Suppressor macrophage (primary cell): ENCODE data around the gene INPP4A.
A peak's percentile ranks its signal among the peaks of the same experiment; 100 is the strongest.

Source experiments
- DNase-seq, 4 experiments: peaks; one replicate each; pipeline ENCODE4 v3.0.0-alpha.2; 2020 to 2022

INPP4A gene

DNA sequence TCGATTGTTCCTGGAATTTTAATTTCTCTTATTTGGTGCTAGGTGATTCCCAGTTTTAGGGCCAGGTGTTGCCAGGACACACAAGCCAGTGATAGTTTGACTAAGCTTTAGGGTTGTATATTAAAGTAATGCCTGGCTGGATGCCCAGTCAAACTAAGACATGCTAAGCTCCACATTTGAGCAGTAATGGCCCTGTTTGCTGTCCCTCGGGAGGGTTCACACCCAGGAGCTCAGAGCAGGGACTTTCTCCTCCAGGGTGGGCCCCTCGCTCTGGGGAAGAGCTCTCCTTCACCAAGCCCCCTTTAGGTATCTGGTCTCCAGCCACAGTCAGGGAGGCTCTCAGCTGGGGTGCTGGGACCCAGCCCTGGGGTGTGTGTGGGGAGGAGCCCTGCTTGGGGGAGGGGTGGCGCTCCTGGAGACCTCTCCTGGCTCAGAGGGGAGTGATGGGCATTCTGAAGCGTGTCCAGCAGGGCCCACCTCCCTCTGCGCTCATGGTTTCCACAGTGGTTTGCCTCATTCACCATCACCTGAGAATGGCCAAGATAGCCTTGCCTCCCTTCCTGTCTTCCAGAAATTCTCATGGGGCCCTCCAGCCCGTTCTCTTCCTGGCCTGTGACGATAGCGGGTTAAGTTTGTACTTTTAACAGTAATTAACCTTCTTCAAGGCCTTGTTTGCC, 31.7 kb downstream of the INPP4A start:
- no peak for DNase-seq

DNA sequence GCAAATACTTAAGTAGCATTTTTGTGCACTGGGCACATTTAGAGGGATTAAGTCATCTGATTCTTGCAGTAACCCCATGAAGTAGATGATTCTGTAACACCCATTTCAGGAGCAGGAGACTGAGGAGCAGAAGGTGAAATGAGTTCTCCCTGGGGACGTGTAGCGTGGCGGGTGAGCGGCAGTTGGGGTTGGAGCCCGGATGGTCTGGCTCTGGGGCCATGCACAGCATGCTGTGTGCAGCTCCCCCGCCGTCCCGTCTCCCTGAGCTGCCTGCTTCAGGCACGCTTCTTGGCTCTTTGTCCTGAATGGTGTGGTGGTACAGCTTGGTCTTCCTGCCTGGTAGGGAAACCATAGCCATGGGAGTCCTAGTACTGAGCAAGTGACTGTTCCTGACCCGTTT, 32.4 kb downstream of the INPP4A start:
- DNase-seq, result no peak

DNA sequence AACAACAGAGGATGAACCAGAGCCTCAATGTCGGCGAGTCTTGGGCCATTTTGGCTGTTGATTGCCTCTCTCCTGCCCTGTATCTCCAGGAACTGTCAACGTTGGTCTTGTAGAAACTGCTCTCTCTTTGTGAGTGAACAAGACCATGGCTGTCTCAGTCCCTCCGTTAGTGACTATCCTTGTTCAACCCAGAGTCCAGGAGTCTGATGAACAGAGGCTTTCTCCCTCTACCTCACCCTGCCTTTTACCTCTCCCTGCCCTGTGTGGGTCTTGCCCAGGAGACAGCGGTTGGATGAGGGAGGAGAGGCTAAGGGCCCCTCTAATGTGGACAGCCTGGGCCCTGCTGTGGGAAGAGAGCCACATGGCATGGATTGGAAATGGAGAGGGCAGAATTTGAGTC, 32.8 kb downstream of the INPP4A start:
- no peak for DNase-seq

DNA sequence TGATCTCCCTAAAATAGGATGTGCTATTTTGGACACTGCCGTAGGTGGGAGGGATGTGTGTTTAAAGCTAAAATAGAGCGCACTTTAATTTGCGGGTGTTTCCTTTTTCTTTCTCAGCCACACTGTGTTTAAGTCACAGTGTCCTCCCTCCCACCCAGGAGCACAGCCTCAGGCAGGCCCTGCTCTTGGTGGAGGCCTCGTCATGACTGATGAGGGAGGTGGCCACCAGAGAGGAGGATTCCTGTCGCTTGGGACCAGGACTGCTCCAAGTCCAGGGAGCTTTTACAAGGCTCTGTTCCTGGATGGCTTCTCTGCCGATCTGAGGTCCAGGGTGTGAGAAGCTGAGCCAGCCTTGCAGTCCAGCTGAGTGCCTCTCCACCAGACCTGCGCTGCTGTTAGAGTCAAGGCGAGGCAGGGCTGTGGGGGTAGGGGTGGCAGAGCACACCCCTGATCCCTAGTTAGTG, 33.5 kb downstream of the INPP4A start:
- DNase-seq, result peak; percentile 38 to 70 (median 64)

DNA sequence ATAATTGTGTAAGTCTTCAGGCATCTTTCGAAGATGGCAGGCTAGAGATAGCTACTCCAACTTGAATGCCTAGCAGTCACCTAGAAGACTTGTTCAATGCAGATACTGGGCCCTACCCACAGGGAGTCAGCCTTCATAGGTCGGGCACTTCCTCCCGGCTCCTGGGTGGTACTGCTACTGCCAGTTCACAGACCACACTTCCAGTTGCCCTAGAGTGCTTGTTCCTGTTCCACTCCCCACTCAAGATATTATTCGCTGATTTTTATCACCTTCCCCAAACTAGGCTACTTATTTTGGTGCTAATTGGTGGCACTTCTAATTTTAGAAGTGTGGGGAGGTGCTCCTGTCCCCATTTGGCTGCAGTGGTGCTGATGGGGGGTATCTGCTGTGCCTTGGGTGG, 34.2 kb downstream of the INPP4A start:
- DNase-seq, result peak; percentile 35 to 61 (median 58)

DNA sequence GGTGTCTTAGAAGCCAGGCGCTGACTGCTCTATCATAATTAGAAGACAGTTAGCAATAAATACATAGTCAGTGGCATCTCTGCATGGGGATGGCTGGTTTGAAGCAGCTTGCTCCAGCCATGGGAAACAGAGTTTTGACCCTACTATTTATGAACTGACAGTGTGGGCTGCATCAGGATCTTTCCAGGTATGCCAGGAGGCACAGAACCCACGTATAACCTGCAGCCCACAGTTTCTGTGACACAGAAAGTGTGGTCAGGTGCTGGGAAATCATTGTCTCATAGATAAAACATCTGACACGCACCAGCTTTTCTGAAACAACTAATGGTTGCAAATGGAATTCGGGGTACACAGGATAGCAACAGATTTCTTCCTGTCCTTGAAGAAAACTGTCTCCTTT, 34.7 kb downstream of the INPP4A start:
- no peak for DNase-seq

DNA sequence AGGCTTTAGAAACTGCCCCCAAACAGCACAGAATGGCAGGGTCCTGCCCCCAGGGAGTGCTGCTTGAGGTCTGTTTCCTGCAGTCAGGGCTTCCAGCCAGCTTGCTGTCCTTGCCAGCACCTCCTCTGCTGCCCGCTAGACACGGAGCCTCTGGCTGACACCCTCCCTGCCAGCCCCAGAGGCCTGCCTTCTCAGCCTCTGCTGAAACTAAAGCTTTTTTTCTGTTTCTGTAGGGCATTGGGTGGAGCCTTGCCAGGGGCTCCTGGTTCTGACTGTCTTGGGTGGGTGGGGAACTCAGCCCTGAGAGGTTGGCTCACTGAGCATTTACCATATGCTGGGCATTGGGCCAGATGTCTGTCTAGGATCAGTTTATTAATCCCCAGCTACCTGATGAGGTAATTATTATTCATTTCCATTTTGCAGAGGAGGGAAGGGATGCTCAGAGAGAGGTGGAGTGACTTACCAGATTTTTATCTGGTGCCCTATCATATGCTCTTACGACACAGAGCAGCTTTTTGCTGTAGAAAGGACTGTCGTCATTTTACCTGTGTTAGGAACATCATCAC, 35.4 kb downstream of the INPP4A start:
- DNase-seq, result peak in 2 of 4 experiments; percentile 31 to 37

DNA sequence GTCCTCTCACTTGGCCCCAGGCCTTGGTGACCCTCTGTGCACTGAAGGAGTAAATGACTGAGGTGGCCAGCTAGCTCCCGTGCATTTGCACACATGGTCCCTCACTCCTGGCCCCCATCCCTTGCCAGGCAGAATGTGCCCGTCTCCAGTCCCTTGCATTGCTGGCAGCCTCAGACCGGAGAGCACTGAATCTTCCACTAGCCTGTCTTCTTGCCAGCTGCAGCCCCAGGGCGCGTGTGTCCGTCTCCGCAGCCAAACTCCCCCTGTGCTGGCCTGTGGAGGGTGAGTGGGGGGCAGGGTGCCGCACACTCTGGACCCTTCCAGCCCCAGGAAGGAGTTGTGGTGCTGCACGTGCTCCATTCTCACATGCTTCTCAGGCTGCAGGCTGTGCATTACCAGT, 35.9 kb downstream of the INPP4A start:
- no peak for DNase-seq

DNA sequence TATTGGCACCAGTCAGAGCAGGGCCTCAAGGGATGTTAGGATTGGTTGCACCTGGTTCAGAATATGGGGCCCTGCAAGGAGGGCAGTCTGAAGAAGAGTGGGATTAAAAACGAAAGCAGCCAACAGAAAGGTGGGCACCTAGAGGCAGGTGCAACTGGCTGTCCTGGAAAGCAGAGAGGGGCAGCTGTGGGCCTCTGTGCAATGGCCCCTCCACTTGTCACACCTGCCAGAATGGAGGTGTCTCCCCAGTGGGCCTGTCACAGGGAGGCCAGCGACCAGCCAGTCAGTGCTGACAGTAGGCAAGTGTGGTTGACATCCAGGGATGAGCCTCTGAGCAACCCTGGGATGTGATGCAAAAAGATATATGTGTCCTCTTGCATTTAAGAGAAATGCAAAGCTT, 37.7 kb downstream of the INPP4A start:
- DNase-seq, result no peak

DNA sequence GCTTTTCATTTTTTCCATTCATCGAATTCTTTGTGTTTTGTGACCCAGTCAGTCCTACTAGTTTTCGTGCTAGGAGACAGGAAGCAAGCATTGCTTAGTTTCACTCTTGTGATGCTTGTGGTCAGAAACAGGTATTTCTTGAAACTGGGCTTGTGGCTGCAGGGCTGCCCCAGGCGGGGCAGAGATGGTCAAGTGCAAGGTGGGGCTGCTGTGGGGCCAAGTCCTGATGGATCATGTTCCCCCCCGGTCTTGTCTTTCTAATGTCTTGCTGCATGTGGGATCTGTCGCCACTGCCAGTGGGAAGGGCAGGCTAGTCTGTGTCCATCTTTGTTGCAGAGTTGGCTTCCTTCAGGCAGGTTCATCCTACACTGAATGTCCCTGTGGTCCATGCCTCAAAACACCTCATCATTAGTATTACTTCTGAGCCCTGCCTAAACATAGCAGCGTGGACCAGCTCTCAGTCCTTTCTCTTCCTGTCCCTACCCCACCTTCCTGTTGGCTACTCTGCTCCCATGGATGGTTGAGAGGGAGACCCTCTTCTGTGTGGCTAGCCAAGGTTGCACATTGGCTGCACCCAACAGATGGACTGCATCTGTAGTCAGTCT, 38.7 kb downstream of the INPP4A start:
- no peak for DNase-seq

DNA sequence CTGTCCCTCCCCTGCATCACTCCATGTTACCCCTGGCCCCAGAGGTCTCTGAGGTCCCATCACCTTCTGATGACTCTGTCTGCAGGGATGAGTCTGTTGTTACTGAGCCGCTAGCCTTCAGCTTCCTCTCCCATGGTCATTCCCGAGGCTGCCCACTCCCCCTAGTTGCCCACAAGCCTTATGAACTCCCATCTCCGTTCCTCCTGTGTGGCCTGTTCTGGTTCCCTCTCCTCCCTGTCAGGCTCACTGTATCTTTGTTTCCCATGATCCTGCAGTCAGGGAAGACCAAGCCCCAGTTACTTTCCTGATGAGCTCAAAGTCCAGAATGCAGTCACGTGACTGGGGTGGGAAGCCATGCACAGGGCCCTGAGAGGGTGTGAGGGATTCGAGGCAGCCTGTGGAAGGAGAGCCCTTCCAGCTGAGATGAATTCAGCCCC, 39.5 kb downstream of the INPP4A start:
- peak in 2 of 4 experiments; percentile 34 to 36 for DNase-seq

DNA sequence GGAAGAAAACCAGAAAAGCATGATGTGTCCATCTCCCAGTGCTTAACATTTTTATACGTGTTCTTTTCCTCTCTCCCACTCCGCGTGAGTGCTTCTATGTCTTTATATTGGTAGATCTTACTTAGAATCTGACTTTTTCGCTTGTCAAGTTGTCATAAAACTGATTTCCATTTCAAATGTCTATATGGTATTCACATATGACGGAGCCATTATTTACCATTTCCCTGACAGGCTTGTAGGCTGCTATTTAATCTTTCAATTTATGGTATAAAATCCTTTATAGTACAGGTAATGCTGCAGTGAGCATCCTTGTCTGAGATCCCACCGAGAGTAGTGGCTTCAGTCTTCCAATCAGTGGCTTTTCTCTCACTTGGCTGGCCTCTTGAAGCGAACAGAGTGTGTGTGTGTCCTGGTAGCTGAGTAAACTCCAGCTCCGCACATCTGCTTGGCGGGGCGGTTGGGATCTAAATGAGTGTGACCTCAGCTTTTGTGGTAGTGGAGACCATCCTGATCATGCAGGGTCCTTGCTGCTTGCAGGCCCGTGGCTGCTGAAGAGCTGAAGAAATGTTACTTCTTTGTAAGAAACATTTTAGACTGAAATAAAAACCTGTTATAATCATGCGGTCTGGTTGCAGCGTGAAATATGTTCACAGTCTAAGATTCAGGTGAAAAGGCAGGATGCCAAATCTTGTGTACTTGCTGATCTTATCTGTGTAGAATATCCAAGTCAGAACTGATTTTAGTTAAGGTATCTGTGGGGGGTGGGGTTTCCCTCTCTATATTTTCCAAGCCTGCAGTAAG, 40.2 kb downstream of the INPP4A start:
- no peak for DNase-seq

DNA sequence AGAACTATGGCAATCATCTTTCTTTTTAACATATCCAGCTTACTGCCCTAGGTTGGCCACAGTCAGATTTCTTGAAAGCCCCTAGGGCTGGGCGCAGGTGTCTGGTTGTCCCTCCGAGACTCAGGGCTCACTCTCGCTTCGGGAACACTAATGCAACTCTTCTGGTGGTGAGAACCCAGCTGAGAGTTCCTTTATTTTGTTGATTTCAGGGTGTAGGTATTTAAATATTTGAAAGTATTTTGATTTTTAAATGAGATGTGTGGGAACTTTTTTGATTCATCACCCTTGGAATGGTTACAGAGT, 40.7 kb downstream of the INPP4A start:
- DNase-seq, result no peak

DNA sequence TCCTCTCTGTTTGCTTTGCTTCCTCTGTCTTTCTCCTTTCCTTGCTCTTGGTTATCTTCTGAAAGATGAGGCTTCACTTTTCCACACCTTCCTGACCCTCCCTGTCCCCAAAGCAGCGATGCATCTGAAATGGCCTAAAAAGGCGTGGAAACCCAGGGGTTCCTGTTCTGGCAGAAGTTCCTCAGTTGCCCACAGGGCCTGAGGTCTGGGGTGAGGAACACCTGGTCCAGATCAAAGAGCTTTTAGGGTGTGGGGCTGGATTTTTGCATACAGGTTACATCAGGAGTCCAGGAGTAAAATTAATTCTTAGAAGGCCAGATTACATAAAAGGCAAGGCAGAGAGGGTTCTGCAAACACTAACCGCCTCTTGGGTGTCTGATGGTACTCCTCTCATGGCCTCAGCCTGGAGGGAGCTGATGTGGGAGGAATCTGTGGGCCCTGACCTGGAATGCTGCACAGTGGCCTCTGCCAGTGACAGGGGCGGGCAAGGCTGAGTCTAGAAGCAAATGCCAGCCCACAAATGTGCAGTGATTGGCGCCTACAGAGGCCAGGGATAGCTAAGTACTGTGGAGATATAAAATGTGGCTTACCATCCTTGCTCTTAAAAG, 41.8 kb downstream of the INPP4A start:
- no peak for DNase-seq

DNA sequence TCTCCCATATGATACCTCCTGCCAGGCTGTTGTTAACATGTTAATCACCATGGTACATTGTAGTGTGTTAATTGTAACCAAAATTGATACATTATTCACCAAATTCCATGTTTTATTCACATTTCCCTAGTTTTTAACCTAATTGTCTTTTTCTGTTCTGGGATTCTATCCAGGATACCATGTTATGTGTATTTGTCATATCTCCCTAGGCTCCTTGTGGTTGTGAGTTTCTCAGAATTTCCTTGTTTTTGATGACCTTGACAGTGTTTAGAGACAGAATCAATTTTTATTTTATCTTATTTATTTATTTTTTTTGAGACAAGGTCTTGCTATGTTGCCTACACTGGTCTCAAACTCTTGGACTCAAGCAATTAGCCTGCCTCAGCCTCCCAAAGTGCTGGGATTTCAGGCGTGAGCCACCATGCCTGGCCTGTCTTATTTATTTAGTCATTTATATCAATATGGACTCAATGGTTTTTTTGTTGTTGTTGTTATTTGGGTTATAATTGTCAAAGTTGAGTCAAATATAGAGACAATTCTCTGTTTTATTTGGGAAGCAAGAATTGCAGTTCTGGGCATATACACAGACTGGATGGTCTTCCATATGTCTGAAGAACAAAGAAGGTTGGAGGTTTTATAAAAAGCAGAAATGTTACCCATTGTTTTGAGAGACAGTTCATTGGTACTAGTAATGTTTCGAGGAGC, 42.6 kb downstream of the INPP4A start:
- no peak for DNase-seq

DNA sequence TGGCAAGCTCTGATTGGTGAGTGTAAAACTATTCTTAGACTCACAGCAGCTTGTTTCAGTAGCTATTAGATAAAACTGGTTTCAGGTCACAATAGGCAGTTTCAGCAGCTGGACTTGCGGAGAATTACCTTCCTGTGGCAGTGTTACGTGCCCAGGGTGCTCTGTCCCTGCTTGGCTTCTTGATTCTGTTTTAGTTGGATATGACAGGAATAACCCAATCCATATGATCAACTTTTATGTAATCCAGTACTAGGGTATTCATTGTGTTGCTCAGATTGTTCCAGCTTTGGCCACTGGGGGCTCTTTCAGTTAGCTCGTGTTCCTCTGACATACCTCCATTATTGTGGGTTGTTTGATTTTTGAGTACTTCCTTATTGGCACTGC, 43.1 kb downstream of the INPP4A start:
- peak; percentile 58 to 70 (median 69) for DNase-seq

DNA sequence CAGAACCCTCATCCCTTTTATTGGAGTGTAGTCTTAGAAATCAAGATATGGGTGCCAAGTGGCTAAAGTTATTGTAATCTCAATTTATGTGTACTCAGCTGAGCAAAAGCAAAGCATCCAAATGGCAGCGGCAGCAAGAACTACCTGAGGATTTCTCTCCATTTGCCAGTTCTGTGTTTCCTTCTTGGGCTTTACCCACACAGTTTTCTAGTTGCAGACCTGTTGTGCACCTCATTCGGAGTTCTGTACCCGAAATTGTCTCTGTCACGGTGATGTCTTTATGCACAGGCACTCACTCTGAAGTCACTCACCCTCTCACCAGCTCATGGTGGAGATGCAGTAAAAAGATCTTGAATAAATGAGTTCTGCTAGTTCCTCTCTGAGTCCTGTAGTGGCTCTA, 43.6 kb downstream of the INPP4A start:
- DNase-seq, result no peak

DNA sequence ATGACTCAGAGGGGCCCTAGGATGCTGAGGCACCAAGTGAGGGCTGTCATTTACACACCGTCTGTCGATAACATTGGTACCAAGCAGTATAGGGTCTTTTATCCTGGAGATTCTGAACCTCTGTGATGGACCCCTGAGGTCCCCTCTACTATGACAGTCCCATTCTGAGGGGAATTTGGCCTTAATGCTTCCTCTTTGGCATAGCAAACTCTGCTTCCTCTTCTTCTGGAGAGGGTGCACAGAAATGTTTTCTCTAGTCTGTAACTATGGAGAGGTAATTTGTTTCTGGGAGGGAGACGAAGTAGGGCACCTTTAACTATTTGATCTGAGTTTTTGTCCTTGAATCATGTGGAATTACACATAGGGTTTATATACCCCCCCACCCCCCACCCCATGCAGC, 44.8 kb downstream of the INPP4A start:
- peak; percentile 33 to 63 (median 52) for DNase-seq

DNA sequence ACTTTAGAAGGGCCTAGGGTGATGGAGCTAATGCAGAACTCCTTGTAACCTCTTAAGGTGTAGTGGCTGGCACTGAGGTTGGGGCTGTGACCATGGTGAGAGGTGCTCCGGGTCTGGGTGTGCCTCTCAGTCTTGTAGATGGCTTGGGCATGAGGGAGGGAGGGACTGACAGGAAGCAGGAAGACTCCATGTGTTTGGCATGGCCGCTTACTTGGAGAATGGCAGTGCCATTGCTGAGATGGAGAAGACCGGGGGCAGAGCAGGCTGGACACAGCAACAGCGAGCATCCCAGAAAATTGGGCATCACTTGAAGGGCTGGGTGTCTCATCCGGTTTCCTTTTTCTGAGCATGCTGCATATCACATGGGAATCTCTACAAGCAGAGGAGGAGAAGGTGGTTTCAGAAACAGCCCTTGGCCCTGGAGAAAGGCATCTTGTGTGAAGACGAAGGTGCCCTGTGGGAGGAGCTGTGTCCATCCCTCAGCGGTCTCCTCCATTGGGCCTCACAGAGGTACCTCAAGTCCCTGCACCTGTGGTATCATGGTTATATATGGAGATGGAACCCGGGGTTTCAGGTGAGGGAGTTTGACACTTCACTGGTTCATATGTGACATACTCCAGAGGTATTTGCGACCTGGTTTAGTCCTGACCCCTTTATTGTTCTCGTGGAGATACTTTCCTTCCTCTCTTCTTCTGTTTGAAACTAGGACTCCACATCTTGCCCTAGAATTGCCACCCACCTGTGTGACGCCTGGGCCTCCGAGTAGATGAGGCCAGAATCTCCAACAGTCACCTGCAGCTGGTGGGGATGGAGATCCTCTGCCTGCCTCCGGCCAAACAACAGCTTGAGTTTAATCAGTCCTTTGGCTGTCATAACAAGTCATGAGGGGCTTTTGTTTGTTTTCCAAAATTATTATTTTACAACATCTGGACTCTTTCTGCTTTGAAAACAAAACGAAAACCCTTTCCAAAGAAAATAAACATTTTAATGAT, 45.6 kb downstream of the INPP4A start:
- no peak for DNase-seq

DNA sequence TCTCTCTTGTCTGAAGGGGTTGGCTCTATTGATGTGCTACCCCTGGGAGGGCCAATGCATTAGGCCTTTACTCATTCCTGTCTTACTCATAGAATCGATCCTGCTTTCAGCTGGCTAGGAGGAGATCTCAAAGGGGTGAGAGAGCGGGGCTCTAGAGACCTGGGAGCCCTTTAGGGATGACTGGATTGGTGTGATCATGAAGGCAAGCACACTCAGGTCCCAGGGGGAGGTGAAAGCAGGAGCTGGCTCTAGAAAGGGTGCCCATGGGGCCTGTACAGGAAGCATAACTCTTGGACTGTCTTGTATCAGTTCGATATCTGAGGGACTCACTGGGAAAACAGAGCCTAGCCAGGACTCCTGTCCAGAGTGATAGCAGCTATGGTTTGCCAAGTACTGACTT, 47.8 kb downstream of the INPP4A start:
- DNase-seq, result peak; percentile 44 to 67 (median 46)

DNA sequence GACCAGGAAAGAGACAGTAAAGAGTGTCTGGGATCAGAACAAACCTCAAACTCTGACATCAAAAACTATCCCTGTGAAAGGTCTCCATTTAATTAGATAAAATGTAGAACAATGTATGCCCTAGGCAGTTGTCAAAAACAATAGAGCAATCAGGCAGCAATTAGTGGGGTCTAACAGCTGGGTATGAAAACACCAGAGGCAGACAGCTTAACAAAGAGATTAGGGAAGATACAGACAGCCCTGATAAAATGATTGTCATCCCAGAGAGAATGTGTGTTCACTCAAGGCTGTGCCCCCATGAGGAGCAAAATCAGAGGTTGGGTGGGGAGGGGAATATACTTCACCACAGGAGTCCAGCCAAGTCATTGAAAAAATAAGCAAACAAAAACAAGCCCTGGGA, 50.0 kb downstream of the INPP4A start:
- no peak for DNase-seq
